ACC112 (cell line): ENCODE data around the gene RTCB.
"Not testable (repeated sequence)": the region's sequence is repeated elsewhere in the genome, so short reads cannot be mapped to it uniquely, and the experiment has no call there.

Experiments
- H2AFZ ChIP-seq: fragments of 200-600 bp; sonication (generic); one replicate; pipeline ENCODE4 v1.6.0; 2017; ENCODE audit warnings: antibody characterized with exemption, low read length; ENCODE audit not compliant: unreplicated experiment
- H3K27ac ChIP-seq: fragments of 200-600 bp; sonication (generic); 2 replicates; pipeline ENCODE4 v1.5.1; 2014; ENCODE audit warnings: low read depth, mild to moderate bottlenecking, antibody characterized with exemption, low read length, moderate library complexity
- H3K27me3 ChIP-seq: fragments of 200-600 bp; sonication (generic); 2 replicates; pipeline ENCODE4 v1.6.1; 2014; ENCODE audit warnings: mild to moderate bottlenecking, antibody characterized with exemption, low read length, moderate library complexity, mixed read lengths; ENCODE audit not compliant: insufficient read depth
- H3K36me3 ChIP-seq: fragments of 200-600 bp; sonication (generic); 2 replicates; pipeline ENCODE4 v1.6.1; 2016; ENCODE audit warnings: mild to moderate bottlenecking, antibody characterized with exemption, low read length, moderate library complexity, mixed read lengths; ENCODE audit not compliant: insufficient read depth
- H3K4me1 ChIP-seq: fragments of 200-600 bp; sonication (generic); one replicate; pipeline ENCODE4 v1.6.1; 2016; ENCODE audit warnings: low read length, mixed read lengths; ENCODE audit not compliant: insufficient read depth, unreplicated experiment, control insufficient read depth
- H3K4me3 ChIP-seq: fragments of 200-600 bp; sonication (generic); 2 replicates; pipeline ENCODE4 v1.5.1; 2014; ENCODE audit warnings: mild to moderate bottlenecking, low read depth, low read length
- H3K79me2 ChIP-seq: fragments of 200-600 bp; sonication (generic); one replicate; pipeline ENCODE4 v1.6.0; 2016; ENCODE audit warnings: low read length; ENCODE audit not compliant: control insufficient read depth, unreplicated experiment, insufficient read depth

The RTCB gene

DNA sequence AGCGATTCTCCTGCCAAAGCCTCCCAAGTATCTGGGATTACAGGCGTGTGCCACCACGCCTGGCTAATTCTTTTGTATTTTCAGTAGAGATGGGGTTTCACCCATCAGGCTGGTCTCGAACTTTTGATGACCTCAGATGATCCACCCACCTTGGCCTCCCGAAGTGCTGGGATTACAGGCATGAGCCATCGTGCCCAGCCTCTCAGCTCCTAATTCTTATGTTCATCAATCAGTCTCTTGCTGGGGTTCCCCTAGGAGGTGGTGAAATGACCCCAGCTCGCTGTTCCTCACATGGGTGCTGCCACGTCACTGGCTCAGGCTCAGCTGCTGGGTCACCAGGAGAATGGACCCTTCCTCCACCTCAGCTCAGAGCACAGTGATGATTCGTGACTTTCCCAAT lies 54.5 kb downstream of the RTCB start, which contains the start of gene RFPL3:
TSS of gene RFPL3 (plus strand) at position 301 of the 400 bp plus-strand sequence. CDS start 205 bp downstream, outside the sequence.
- not testable (repeated sequence) for H3K27me3 ChIP-seq, H3K4me1 ChIP-seq, H3K4me3 ChIP-seq, H3K27ac ChIP-seq, H3K79me2 ChIP-seq, H3K36me3 ChIP-seq, H2AFZ ChIP-seq

DNA sequence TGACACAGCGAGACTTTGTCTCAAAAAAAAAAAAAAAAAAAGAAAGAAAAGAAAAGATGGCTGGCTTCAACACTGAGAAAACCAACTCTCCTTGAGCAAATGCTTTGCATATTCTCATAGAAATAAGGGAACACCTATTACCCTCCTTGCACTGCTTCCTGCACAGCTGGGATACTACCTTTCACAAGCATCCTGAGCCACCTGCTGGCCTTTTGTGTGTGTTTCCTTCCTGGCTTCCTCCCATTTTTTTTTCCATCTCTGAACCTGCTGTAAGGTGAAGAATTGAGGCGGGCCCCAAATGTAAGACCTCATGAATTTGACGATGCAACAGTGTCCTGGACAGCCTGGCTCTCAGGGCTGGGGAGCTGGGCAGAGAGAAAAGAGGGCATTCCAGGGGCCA lies 56.3 kb downstream of the RTCB start:
- Histone ChIP-seq H3K4me1 (no peaks in the 10 kb centered on the region), H2AFZ (no peak overlapping the region), H3K27ac (no peak overlapping the region), H3K36me3 (no peaks in the 10 kb centered on the region), H3K79me2 (no peaks in the 10 kb centered on the region), H3K27me3 (no peaks in the 10 kb centered on the region), H3K4me3 (no peak overlapping the region)

DNA sequence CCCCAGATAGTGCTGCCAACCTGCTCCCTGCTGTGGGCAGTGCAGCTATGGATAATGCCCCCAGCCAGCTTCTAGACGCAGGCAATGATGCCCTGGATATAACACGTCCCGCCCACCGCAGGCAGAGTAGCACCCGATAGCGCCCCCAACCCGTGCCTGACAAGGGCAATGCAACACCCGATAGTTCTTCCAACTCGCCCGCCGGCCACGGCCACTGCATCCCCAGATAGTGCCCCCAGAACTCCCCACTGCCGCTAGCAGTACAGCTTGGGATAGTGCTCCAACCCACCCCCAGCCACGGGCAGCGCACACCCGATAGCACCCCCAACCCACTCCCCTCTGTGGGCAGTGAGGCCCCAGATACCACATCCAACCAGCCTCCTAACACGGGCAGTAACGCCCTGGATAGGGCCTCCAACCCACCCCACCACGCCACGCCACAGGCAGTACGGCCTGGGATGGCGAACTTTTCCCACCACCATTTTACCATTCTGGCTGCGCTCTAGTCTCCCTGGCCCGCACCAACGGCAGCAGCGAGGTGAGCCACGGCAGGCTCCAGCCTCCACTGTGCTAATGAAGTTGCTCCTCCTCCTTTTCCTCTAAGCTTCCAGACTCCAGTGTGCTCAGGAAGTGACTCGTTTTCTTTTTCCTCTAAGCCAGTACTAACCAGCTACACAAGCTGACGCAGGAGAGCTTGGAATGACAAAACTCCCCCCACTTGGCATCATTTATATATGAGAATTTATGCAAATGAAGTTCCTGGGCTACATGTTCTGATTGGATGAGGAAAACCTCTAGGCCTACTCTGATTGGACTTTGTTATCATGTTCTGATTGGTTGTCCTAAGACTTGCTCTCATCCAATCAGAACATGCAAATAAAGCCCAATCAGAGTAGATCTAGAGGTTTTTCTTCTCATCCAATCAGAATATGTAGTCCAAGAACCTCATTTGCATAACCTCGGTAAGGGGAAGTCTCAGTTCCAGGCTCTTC lies 57.4 kb downstream of the RTCB start:
- Histone ChIP-seq H2AFZ (no peak overlapping the region), H3K36me3 (no peaks in the 10 kb centered on the region), H3K27ac (no peak overlapping the region), H3K79me2 (no peaks in the 10 kb centered on the region), H3K4me3 (no peak overlapping the region), H3K27me3 (no peaks in the 10 kb centered on the region), H3K4me1 (no peaks in the 10 kb centered on the region)

DNA sequence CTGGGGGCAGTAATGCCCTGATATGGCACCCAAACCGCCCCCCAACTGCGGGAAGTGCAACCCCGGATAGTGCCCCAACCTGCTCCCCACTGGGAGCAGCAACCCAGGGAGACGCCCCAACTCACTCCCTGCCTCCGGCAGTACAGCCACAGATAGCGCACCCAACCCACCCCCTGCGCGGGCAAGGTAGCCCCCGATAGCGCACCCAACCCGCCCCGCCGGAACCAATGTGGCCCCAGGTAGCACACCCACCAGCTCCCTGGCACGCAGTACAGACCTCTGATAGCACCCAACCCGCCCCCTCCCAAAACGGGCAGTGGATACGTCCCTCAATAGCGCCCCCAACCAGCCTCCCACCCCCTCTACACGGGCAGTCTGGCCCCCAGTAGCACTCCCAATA lies 58.2 kb downstream of the RTCB start:
- H3K27me3 ChIP-seq = no peaks in the 10 kb centered on the region
- H3K4me3 ChIP-seq = no peak overlapping the region
- H2AFZ ChIP-seq = no peak overlapping the region
- no peaks in the 10 kb centered on the region for H3K4me1 ChIP-seq
- no peaks in the 10 kb centered on the region for H3K36me3 ChIP-seq
- no peaks in the 10 kb centered on the region for H3K79me2 ChIP-seq
- no peak overlapping the region for H3K27ac ChIP-seq

DNA sequence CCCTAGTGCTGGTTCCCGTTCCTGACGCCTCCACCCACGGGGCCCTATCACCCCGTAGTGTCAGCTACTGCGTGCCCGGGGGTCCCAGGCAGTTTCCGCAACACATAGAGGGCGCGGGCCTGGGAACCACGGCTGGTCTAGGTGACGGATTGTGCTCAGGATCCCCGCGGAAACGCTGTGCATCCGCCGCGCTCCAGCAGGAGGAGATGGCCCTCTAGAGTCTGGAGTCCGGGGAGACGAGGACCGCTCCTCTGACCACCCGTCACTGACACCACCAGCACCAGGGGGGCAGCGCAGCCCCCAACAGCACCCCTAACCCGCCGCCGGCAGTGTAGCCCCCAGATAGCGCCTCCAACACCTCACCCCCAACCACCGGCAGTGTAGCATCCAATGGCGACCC lies 58.8 kb downstream of the RTCB start:
- no peaks in the 10 kb centered on the region for H3K36me3 ChIP-seq
- no peaks in the 10 kb centered on the region for H3K79me2 ChIP-seq
- no peak overlapping the region for H3K27ac ChIP-seq
- H3K27me3 ChIP-seq = no peaks in the 10 kb centered on the region
- no peak overlapping the region for H3K4me3 ChIP-seq
- H3K4me1 ChIP-seq = no peaks in the 10 kb centered on the region
- H2AFZ ChIP-seq = no peak overlapping the region

DNA sequence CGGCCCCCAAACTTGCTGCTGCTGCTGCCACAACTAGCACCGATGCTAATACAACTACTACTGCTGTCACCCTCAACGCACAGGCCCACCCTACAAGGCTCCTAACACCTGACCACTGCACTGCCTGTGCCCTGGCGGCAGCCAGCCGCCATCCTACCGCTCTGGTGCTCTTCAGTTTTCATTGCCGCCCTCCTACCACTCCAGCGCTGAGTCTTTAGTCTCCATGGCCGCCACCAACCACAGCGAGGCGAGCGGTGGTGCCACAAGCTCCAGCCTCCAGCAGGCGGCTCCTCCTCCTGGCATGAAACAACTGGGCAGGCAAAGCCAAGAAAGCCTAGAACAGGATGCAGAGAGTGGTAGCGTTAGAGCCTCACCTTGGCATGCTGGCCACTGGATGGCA lies 59.4 kb downstream of the RTCB start:
- no peak overlapping the region for H3K4me3 ChIP-seq
- no peaks in the 10 kb centered on the region for H3K79me2 ChIP-seq
- no peak overlapping the region for H3K27ac ChIP-seq
- no peaks in the 10 kb centered on the region for H3K36me3 ChIP-seq
- no peaks in the 10 kb centered on the region for H3K4me1 ChIP-seq
- no peak overlapping the region for H2AFZ ChIP-seq
- H3K27me3 ChIP-seq = no peaks in the 10 kb centered on the region

DNA sequence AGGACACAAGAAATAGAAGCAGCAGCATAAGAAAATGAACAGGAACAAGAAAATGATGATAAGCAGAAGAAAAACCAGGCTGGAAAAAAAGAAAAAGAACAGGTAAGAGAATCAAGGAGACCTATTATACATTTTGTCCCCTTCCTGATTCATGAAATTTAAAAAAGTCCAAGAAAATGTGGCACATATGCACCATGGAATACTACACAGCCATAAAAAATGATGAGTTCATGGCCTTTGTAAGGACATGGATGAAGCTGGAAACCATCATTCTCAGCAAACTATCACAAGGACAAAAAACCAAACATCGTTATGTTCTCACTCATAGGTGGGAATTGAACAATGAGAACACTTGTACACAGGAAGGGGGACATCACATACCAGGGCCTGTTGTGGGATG lies 60.2 kb downstream of the RTCB start:
- not testable (repeated sequence) for H3K79me2 ChIP-seq, H3K27ac ChIP-seq, H2AFZ ChIP-seq, H3K4me3 ChIP-seq, H3K36me3 ChIP-seq, H3K4me1 ChIP-seq, H3K27me3 ChIP-seq

DNA sequence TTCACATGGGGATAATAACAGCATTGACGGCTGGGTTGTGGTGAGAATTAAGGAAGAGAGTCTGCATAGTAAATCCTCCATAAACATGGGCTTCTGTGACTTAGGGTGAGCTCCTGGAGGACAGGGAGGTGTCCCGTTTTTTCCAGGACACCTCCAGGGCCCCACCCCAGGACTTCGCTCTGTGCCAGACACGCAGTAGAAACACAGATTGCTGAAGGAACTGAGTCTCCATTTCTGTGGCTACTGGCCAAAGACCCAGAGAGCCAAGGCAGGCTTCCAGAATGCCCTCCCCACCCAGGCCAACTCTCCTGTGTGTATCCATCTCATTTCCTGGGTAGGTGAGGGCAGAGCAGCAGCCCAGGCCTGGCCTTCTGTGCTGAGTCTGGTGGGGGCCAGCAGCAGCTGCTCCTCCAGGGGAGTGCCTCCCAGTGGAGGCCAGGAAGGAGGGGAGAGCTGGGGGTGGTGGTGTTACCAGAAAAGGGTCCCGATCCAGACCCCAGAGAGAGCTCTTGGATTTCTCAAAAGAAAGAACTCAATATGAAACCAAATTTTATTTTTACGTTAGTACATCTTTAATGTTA lies 63.9 kb downstream of the RTCB start:
- H3K27ac ChIP-seq = no peak overlapping the region
- H2AFZ ChIP-seq = no peak overlapping the region
- H3K4me1 ChIP-seq = no peaks in the 10 kb centered on the region
- H3K4me3 ChIP-seq = no peak overlapping the region
- no peaks in the 10 kb centered on the region for H3K79me2 ChIP-seq
- no peaks in the 10 kb centered on the region for H3K36me3 ChIP-seq
- peaks cover 25% of the 10 kb centered on the region for H3K27me3 ChIP-seq

DNA sequence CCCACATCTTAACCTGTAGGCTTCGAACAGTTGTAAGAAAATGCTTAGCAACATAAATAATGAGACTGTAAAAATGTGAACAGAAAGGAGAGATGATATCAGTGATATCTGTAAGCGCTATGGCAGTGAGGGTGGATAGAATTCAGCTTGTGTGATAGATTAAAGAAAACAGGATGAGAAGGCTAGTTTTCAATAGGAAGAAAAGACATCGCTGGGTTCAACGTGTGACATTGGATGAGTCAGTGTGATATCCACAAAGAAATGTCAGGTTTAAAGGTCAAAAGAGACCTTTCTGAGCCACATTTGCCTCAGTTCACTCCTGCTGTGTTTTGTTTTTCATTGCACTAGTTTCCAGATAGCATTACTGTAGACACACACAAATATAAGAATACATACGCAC lies 68.1 kb downstream of the RTCB start:
- no peaks in the 10 kb centered on the region for H3K36me3 ChIP-seq
- H3K27ac ChIP-seq = no peak overlapping the region
- H3K4me3 ChIP-seq = no peak overlapping the region
- H3K4me1 ChIP-seq = no peaks in the 10 kb centered on the region
- H3K79me2 ChIP-seq = no peaks in the 10 kb centered on the region
- H3K27me3 ChIP-seq = peaks cover 43% of the 10 kb centered on the region
- H2AFZ ChIP-seq = no peak overlapping the region

DNA sequence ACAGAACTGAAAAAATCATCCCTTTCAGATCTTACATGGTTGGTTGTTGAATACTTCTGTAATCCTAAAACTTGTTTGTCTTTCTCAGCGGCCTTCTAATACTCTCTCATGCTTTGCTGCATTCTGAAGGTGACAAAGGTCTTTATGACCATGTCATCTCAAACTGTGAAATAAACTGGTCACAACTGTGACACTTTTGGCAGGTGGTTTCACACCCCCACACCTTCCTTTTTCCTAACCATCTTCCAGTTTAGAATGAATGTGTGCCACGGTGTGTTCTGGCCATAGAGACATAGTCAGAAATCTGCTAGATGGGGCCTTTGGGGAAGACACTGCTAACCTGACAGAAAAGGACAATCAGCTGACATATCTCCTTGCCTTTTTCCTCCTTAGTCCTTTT lies 69.1 kb downstream of the RTCB start:
- Histone ChIP-seq H3K27ac (no peak overlapping the region), H3K4me1 (no peaks in the 10 kb centered on the region), H2AFZ (no peak overlapping the region), H3K4me3 (no peak overlapping the region), H3K36me3 (no peaks in the 10 kb centered on the region), H3K79me2 (no peaks in the 10 kb centered on the region), H3K27me3 (peaks cover 43% of the 10 kb centered on the region)
